Measurements from ENCODE around the gene CMSS1.
"Not testable (repeated sequence)": the region's sequence is repeated elsewhere in the genome, so short reads cannot be mapped to it uniquely, and the experiment has no call there.

Gene CMSS1

GRCh38 chr3:99823723-99824711 is 6.4 kb downstream of the CMSS1 start:
- no peak for DNase-seq

- DNase-seq, result no peak
Observed at GRCh38 chr3:99825004-99825640, 7.5 kb downstream of the CMSS1 start.

- DNase-seq, result no peak
Observed at GRCh38 chr3:99829844-99830243, 12.2 kb downstream of the CMSS1 start.

- no peak for DNase-seq
Observed at GRCh38 chr3:99833617-99834205, 16.0 kb downstream of the CMSS1 start.

- DNase-seq, result no peak
Observed at GRCh38 chr3:99834211-99834957, 16.7 kb downstream of the CMSS1 start.

- DNase-seq, result no peak
Observed at GRCh38 chr3:99836681-99837080, 19.0 kb downstream of the CMSS1 start.

- no peak for DNase-seq
Observed at GRCh38 chr3:99837715-99838114, 20.1 kb downstream of the CMSS1 start.

GRCh38 chr3:99838755-99839154 is 21.1 kb downstream of the CMSS1 start:
- no peak for DNase-seq

GRCh38 chr3:99839613-99840012 is 22.0 kb downstream of the CMSS1 start:
- DNase-seq, result no peak

GRCh38 chr3:99841949-99842348 is 24.3 kb downstream of the CMSS1 start:
- not testable (repeated sequence) for DNase-seq

- DNase-seq, result no peak
Observed at GRCh38 chr3:99842826-99843589, 25.3 kb downstream of the CMSS1 start.

- no peak for DNase-seq
Observed at GRCh38 chr3:99843590-99844258, 26.1 kb downstream of the CMSS1 start.

- no peak for DNase-seq
Observed at GRCh38 chr3:99845331-99845730, 27.7 kb downstream of the CMSS1 start.

GRCh38 chr3:99845999-99846398 is 28.3 kb downstream of the CMSS1 start:
- DNase-seq, result no peak

- DNase-seq, result no peak
Observed at GRCh38 chr3:99846477-99847160, 29.0 kb downstream of the CMSS1 start.

- no peak for DNase-seq
Observed at GRCh38 chr3:99848433-99848832, 30.8 kb downstream of the CMSS1 start.

- DNase-seq, result no peak
Observed at GRCh38 chr3:99850608-99851007, 32.9 kb downstream of the CMSS1 start.

GRCh38 chr3:99851955-99852354 is 34.3 kb downstream of the CMSS1 start:
- DNase-seq, result no peak

GRCh38 chr3:99852851-99853250 is 35.2 kb downstream of the CMSS1 start:
- no peak for DNase-seq

GRCh38 chr3:99854756-99855298 is 37.2 kb downstream of the CMSS1 start:
- DNase-seq, result no peak

GRCh38 chr3:99855900-99856299 is 38.2 kb downstream of the CMSS1 start:
- no peak for DNase-seq

Data from activated T-cell treated with anti-CD3 and anti-CD28 coated beads, Interleukin-2, amount 50 U/mL, for 1 hour (primary cell).